Measurements from ENCODE around the gene GPR139. TPM values are rescaled to one million over a fixed set of nuclear protein-coding genes. Genes with fewer than 3 reads are reported as not detected.

The GPR139 gene
- total and polyA plus RNA-seq, 3 experiments from 2014 or later: not detected

DNA sequence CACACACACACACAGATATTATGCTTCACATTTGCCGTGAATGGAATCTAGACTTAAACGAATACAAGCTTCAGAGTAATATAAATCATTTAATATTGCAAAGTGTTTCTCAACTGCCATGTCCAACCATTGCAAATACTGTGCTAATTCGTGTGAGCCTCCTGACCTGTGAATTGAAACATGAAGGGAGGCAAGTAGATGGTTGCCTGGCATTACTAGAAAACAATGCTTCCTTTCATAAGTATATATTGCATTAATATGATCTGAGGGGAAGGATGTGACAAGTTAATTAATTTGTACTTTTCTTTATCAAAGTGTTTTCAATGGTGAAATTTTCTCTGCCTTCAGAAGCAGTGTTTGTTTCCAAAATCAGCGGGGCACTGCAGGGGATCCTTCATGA is 25.7 kb upstream of the GPR139 start:
- CTCF ChIA-PET: no interaction called here
- peaks cover 0 to 3% (median 0%) of the 10 kb centered on the region in 3 donors for H3K36me3 Mint-ChIP-seq
- POLR2A ChIA-PET: no interaction called here

DNA sequence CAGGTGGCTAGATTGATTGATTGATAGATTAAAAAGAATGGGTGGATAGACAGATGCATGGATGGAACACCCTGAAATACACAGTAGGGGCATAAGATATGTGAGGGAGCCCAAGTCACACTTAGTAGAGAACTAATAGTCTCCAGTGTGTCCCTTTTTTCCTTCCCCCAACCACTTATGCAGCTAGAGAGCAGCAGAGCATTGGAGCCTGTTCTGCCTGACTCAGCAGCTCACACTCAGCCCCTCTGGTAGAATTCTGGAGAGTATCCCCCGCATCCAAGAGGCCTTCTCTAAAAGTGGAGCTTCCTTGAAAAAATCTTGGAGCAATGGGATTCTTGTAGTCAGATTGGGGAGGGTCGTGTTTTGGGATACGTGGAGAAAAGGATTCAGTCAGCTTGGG is 20.5 kb upstream of the GPR139 start:
- POLR2A ChIA-PET: no interaction called here
- Histone ChIP-seq H3K36me3 (ENCODE audit: insufficient read depth, low read length) (no peaks in the 10 kb centered on the region), H3K9me3 (ENCODE audit: low read length) (no peaks in the 10 kb centered on the region), H3K27me3 (ENCODE audit: insufficient read depth, low read length, poor library complexity, severe bottlenecking) (no peaks in the 10 kb centered on the region), H3K4me3 (ENCODE audit: low read length) (no peak overlapping the region), H3K27ac (ENCODE audit: low read depth, low read length) (no peak overlapping the region), H3K4me1 (ENCODE audit: insufficient read depth, low read length) (no peaks in the 10 kb centered on the region)
- Mint-ChIP-seq H3K4me3 (no peak overlapping the region), H3K9me3 (peaks cover 0 to 7% (median 2%) of the 10 kb centered on the region in 5 donors), H3K4me1 (no peaks in the 10 kb centered on the region), H3K27ac (no peak overlapping the region), H3K27me3 (peaks cover 0 to 4% of the 10 kb centered on the region in 2 donors), H3K36me3 (peaks cover 0 to 3% (median 0%) of the 10 kb centered on the region in 3 donors)
- CTCF ChIA-PET: no interaction called here
- no peak for DNase-seq

More for the DNA sequence above, 25.7 kb upstream of the GPR139 start:
- Mint-ChIP-seq H3K27me3 (peaks cover 0 to 6% of the 10 kb centered on the region in 2 donors), H3K9me3 (peaks cover 0 to 5% (median 2%) of the 10 kb centered on the region in 5 donors), H3K27ac (no peak overlapping the region), H3K4me1 (no peaks in the 10 kb centered on the region), H3K4me3 (no peak overlapping the region)
- no peaks in the 10 kb centered on the region for H3K27me3 ChIP-seq (ENCODE audit: insufficient read depth, low read length, poor library complexity, severe bottlenecking)
- no peak overlapping the region for H3K4me3 ChIP-seq (ENCODE audit: low read length)
- H3K9me3 ChIP-seq (ENCODE audit: low read length): no peaks in the 10 kb centered on the region
- H3K36me3 ChIP-seq (ENCODE audit: insufficient read depth, low read length): no peaks in the 10 kb centered on the region
- no peaks in the 10 kb centered on the region for H3K4me1 ChIP-seq (ENCODE audit: insufficient read depth, low read length)
- H3K27ac ChIP-seq (ENCODE audit: low read depth, low read length): no peak overlapping the region
- DNase-seq: no peak

DNA sequence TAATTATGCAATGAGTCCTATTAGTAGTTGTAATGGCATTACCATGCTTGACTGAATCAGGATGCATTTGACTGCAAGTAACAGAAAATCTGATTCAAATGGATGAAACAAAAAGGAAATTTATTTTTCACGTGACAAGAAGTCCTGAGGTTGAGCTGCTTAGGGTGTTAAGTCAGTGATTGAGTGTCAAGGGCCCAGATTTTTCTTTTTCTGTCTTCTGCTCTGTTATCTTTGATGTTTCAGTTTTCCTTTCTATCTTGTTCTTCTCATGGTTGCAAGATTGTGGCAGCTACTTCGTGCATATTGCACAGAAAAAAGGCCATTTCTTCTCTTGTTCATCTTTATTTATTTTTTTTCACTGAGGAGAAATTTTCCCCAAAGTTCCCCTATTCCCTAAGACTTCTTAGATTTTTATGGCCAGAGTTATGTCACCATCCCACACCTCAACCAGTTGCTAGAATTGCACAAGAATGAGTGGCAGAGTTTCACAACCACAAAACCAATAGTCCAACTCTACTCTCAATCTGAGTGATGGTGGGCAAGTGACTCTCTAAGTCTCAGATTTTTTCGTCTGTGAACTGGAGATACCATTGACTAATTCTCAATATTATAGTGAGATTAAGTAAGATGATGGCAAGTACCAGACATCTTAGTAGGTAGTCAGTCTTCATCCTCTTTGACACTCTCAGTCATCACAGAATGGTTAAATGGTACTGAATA is 15.7 kb upstream of the GPR139 start:
- ChIA-PET POLR2A (no interaction called here), CTCF (no interaction called here)
- peaks cover 2 to 3% of the 10 kb centered on the region in 2 donors for H3K27me3 Mint-ChIP-seq

DNA sequence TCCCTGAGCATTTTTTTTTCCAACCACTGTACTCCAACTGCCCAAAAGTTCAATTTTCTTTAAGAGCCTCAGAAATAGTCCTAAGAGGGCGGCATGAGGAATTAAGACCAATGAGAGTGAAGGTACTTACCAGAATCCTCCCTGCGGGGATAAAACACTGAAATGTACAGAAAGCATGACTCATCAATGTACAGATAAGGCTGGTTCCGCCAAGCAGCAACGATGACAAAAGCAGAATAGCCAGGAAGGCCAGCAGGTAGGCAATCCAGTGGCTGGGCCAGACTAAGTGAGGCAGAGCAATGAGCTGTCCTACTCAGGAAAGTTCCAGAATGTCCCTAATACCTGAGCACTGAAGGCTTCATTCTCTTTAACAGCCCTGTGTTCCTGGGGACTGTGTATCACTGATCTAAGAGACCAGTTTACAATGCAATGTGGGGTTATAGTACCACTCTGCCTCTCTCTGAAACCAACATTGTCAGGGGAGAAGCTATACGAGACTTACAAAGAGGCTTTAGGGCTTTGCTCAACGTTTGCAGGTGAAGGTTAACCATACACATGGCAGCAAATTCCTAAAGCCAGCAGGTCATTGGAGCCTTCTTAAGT is 11.0 kb upstream of the GPR139 start:
- Histone ChIP-seq H3K4me1 (ENCODE audit: insufficient read depth, low read length) (no peaks in the 10 kb centered on the region), H3K27me3 (ENCODE audit: insufficient read depth, low read length, poor library complexity, severe bottlenecking) (no peaks in the 10 kb centered on the region), H3K36me3 (ENCODE audit: insufficient read depth, low read length) (no peaks in the 10 kb centered on the region), H3K4me3 (ENCODE audit: low read length) (no peak overlapping the region), H3K27ac (ENCODE audit: low read depth, low read length) (no peak overlapping the region), H3K9me3 (ENCODE audit: low read length) (no peaks in the 10 kb centered on the region)
- H3K36me3 Mint-ChIP-seq: no peaks in the 10 kb centered on the region
- H3K27ac Mint-ChIP-seq: no peak overlapping the region
- CTCF ChIA-PET: no interaction called here
- POLR2A ChIA-PET: no interaction called here
- H3K4me3 Mint-ChIP-seq: no peak overlapping the region
- no peaks in the 10 kb centered on the region for H3K4me1 Mint-ChIP-seq
- peaks cover 0 to 4% (median 0%) of the 10 kb centered on the region in 5 donors for H3K9me3 Mint-ChIP-seq
- peaks cover 1 to 3% of the 10 kb centered on the region in 2 donors for H3K27me3 Mint-ChIP-seq
- DNase-seq: no peak

More for the DNA sequence above, 15.7 kb upstream of the GPR139 start:
- no peaks in the 10 kb centered on the region for H3K4me1 ChIP-seq (ENCODE audit: insufficient read depth, low read length)
- no peaks in the 10 kb centered on the region for H3K27me3 ChIP-seq (ENCODE audit: insufficient read depth, low read length, poor library complexity, severe bottlenecking)
- H3K9me3 Mint-ChIP-seq: peaks cover 0 to 5% (median 0%) of the 10 kb centered on the region in 5 donors
- no peaks in the 10 kb centered on the region for H3K36me3 ChIP-seq (ENCODE audit: insufficient read depth, low read length)
- H3K27ac Mint-ChIP-seq: no peak overlapping the region
- H3K27ac ChIP-seq (ENCODE audit: low read depth, low read length): no peak overlapping the region
- no peaks in the 10 kb centered on the region for H3K4me1 Mint-ChIP-seq
- H3K36me3 Mint-ChIP-seq: no peaks in the 10 kb centered on the region
- H3K4me3 Mint-ChIP-seq: no peak overlapping the region
- DNase-seq: no peak
- no peak overlapping the region for H3K4me3 ChIP-seq (ENCODE audit: low read length)
- H3K9me3 ChIP-seq (ENCODE audit: low read length): no peaks in the 10 kb centered on the region

DNA sequence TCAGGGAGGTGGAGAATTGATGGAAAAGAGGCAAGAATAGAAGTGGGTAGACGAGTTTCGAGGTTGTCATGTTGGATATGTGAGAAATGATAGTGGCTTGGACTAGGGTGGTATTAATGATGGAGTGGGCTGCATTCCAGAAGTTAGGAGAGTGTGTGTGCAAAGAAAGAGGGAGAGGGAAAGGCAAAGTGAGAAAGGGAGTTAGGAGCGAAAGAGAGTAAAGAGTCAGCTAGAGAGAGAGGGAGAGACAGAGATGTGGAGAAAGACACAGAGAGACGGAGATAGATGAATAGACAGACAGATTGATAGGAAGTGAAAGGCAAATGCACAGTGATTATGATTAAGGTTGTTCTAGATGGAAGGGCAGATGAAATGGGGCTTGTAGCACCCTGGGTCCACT is 5.4 kb upstream of the GPR139 start:
- POLR2A ChIA-PET: no interaction called here
- H3K4me3 ChIP-seq (ENCODE audit: low read length): no peak overlapping the region
- H3K36me3 ChIP-seq (ENCODE audit: insufficient read depth, low read length): no peaks in the 10 kb centered on the region
- Mint-ChIP-seq H3K4me1 (no peaks in the 10 kb centered on the region), H3K4me3 (no peak overlapping the region), H3K27me3 (peaks cover 5 to 10% of the 10 kb centered on the region in 2 donors), H3K9me3 (peaks cover 0 to 6% (median 1%) of the 10 kb centered on the region in 5 donors), H3K36me3 (no peaks in the 10 kb centered on the region), H3K27ac (no peak overlapping the region)
- no peak overlapping the region for H3K27ac ChIP-seq (ENCODE audit: low read depth, low read length)
- no peaks in the 10 kb centered on the region for H3K9me3 ChIP-seq (ENCODE audit: low read length)
- CTCF ChIA-PET: no interaction called here
- no peaks in the 10 kb centered on the region for H3K4me1 ChIP-seq (ENCODE audit: insufficient read depth, low read length)
- no peaks in the 10 kb centered on the region for H3K27me3 ChIP-seq (ENCODE audit: insufficient read depth, low read length, poor library complexity, severe bottlenecking)
- DNase-seq: no peak

DNA sequence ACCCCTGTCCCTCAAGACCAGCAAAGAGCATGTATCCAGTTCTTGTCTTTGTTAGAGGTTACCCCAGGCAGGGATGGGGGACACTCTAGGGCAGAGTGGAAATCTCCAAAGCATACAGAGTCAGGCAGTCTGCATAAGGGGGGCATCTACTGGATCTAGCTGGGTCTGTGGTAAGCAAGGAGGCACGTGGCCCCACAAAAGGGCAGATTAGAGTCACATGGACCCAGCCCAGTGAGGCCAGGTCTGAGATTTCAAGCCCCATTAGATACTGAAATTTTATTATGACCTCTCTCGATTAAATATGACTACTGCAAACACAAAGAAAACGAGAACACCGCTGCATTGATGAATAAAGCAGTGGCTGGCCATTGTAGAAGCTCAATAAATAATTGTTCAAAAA is 1.6 kb upstream of the GPR139 start:
- Histone ChIP-seq H3K36me3 (ENCODE audit: insufficient read depth, low read length) (no peaks in the 10 kb centered on the region), H3K9me3 (ENCODE audit: low read length) (no peaks in the 10 kb centered on the region), H3K27me3 (ENCODE audit: insufficient read depth, low read length, poor library complexity, severe bottlenecking) (peaks cover 6% of the 10 kb centered on the region), H3K4me1 (ENCODE audit: insufficient read depth, low read length) (no peaks in the 10 kb centered on the region), H3K4me3 (ENCODE audit: low read length) (no peak overlapping the region), H3K27ac (ENCODE audit: low read depth, low read length) (no peak overlapping the region)
- H3K9me3 Mint-ChIP-seq: peaks cover 0 to 4% (median 3%) of the 10 kb centered on the region in 5 donors
- H3K27ac Mint-ChIP-seq: no peak overlapping the region
- H3K4me1 Mint-ChIP-seq: no peaks in the 10 kb centered on the region
- H3K4me3 Mint-ChIP-seq: no peak overlapping the region
- POLR2A ChIA-PET: no interaction called here
- H3K27me3 Mint-ChIP-seq: peaks cover 19 to 32% of the 10 kb centered on the region in 2 donors
- no peak for DNase-seq
- CTCF ChIA-PET: no interaction called here
- no peaks in the 10 kb centered on the region for H3K36me3 Mint-ChIP-seq

DNA sequence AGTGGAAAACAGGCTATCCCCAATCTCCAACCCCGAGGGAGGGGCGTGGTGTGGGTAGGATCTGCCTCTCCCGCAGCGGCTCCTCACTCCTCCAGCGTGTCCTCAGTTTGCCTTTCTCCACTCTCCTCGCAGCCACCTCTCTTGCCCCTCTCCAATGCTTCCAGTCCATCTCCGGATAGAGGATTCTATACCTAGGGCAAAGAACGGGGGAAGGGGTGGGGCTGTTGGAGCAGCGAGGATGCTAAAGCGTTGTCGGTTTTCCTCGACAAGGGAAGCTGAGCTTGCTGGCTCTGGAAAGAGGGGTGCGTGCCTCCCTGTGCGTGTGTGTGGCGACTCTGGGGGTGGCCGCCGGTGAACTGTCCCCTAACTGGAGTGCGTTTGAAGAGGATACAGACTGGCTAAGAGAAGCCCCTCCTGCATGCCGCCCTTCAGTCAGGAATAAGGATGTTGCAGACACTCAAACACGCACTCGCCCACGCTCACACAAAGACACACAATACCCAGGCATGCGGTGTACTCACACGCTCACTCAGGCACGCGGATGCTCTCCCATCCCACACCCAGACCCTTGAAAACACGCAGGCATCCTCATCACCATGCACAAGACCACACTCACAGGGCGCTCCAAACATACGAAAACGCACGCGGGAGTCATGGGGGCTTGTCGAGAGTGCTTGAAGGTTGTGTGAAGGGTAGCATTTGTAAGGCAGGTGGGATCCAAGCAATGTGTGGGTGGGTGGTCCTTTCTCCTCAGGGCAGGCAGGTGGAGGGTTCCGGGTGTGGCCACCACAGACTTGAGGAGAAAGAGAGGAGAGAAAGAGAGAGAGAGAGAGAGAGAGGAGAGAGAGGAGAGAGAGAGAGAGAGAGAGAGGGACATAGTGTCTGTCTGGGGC is 655 bp upstream of the GPR139 start:
- Histone ChIP-seq H3K36me3 (ENCODE audit: insufficient read depth, low read length) (no peaks in the 10 kb centered on the region), H3K27me3 (ENCODE audit: insufficient read depth, low read length, poor library complexity, severe bottlenecking) (peaks cover 6% of the 10 kb centered on the region), H3K9me3 (ENCODE audit: low read length) (no peaks in the 10 kb centered on the region), H3K4me3 (ENCODE audit: low read length) (no peak overlapping the region), H3K27ac (ENCODE audit: low read depth, low read length) (no peak overlapping the region), H3K4me1 (ENCODE audit: insufficient read depth, low read length) (no peaks in the 10 kb centered on the region)
- ChIA-PET POLR2A (no interaction called here), CTCF (no interaction called here)
- H3K27me3 Mint-ChIP-seq: peaks cover 19 to 34% of the 10 kb centered on the region in 2 donors
- no peak overlapping the region for H3K4me3 Mint-ChIP-seq
- no peaks in the 10 kb centered on the region for H3K36me3 Mint-ChIP-seq
- H3K27ac Mint-ChIP-seq: no peak overlapping the region
- no peaks in the 10 kb centered on the region for H3K4me1 Mint-ChIP-seq
- DNase-seq: no peak
- H3K9me3 Mint-ChIP-seq: peaks cover 0 to 6% (median 3%) of the 10 kb centered on the region in 5 donors

DNA sequence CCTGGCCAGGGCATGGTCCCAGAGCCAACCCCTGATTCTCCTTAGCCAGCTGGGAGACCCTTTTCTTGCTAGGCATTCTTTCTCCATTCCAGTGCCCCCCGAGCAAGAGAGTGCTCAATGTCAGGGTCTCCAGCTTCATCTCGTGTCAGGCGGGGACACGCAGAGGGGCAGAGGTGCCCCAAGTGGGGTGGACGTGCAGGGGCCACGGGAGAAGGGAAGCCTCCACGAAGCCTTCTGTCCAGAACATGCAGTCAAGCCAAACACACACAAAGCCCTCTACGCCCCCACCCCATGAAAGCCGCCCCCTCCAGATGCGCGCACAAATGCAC is 852 bp downstream of the GPR139 start:
- ChIA-PET POLR2A (no interaction called here), CTCF (no interaction called here)
- Histone ChIP-seq H3K4me3 (ENCODE audit: low read length) (no peak overlapping the region), H3K27me3 (ENCODE audit: insufficient read depth, low read length, poor library complexity, severe bottlenecking) (peaks cover 6% of the 10 kb centered on the region), H3K4me1 (ENCODE audit: insufficient read depth, low read length) (no peaks in the 10 kb centered on the region), H3K9me3 (ENCODE audit: low read length) (no peaks in the 10 kb centered on the region), H3K27ac (ENCODE audit: low read depth, low read length) (no peak overlapping the region), H3K36me3 (ENCODE audit: insufficient read depth, low read length) (no peaks in the 10 kb centered on the region)
- peaks cover 19 to 34% of the 10 kb centered on the region in 2 donors for H3K27me3 Mint-ChIP-seq
- H3K4me1 Mint-ChIP-seq: no peaks in the 10 kb centered on the region
- no peak overlapping the region for H3K27ac Mint-ChIP-seq
- DNase-seq: no peak
- no peaks in the 10 kb centered on the region for H3K36me3 Mint-ChIP-seq
- no peak overlapping the region for H3K4me3 Mint-ChIP-seq
- H3K9me3 Mint-ChIP-seq: peaks cover 6 to 12% (median 8%) of the 10 kb centered on the region in 5 donors
